GM21786 (cell line): ENCODE data around the gene EXTL1.

Experiments
- ATAC-seq: cut with Tn5 transposase; IDR thresholded peaks from one replicate; pipeline ENCODE4 v1.9.1; 2021; ENCODE audit not compliant: unreplicated experiment

The EXTL1 gene

DNA sequence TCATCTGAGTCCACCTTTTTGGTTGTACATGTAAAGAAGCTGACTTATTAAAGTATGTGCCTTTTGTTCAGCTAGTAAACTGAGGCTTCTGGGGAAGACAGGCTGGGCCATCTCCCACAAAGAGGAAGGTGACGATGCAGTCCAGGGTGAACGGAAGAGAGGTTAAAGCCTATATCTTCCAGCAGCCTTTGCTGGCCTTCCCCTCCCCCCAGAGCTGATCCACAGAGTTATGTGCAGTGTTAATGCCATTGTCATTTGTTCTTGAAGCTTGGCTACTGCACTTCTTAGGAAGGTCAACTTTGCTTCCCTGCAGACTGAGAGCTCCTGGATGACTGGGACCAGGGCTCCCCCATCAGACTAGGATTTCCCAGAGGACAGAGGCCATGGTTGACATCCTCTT, 22.2 kb downstream of the EXTL1 start:
- no peak for ATAC-seq

DNA sequence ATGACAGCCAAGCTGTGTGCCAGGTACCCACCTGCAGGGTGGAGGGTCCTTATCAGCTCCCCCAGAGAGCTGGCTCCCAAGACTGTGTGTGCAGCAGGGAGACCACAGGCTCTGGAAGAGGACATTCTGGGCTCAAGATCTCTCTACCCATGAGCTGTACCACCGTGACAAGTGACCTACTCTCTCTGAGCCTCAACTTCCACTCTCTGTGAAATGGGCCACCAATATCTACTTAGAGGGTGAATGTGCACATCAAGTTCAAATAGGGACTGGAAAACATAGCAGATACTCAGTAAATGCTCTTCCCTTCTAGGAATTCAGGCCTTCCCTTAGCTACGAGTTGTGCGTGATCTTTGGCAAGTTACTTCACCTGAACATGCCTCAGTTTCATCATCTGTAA, 22.8 kb downstream of the EXTL1 start:
- no peak for ATAC-seq

DNA sequence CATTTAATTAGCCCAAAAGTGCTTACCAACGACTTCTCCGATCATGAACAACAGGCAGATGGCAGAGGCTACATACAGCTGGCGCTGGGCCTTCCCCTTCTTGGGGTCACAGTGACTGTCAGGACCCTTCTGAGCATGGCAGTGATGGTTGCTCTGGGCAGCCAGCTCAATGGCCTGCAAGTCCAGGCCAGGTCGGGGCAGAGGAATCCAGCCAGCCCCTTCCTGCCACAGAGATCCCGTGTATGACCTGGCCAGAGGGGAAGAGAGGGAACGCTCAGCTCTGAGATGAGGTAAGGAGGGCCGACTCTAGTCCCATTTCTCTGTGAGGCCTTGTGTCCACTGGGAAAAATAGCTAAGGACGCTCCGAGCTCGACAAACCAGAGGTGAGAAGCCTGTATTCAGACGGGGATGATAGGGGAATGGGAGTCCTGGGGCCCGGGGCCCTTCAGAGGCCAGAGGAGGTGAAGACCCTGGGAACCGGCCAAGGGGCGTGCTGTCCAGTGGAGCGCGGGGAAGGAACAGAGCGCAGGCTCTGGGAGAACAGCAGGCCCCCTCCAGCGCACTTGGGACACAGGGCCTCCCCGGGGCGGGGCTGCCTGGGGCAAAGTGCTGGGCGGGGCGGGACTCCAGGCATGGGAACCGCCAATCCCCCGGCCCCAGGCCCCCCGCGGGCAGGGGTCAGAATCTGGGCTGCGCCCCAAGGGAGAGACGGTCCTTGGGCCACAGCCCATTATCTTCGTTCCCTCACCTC, 23.6 kb downstream of the EXTL1 start:
- no peak for ATAC-seq

DNA sequence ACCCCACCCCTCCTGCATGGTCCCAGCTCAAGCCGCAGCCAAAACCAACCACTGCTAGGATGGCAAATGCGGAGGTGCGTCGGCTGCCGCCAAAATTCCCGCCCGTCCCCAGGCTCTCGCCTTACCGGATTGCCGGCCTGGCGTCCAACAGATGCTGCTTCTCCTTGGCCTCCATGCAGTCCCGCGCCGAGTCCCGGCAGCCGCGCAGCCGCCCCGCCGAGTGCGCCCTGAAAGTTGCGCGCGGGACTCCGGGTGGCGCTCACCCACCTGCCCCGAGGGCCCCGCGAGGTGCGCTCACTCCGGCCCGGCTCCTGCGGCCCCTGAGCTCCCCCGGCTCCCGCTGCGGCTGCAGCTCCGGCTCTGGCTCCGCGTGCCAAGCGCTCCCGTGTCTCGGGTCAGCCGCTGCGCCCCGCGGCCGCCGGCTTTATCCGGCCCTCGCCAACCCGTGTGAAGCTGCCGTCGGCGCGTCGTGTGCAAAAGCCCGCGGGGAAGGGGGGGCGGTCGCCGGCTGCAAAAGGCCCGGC, 24.2 kb downstream of the EXTL1 start, which contains the start of gene SLC30A2:
SLC30A2 (minus strand) TSS at position 397 of the 524 bp plus-strand sequence; CDS start at position 175, 222 bp downstream.
- ATAC-seq, result no peak

DNA sequence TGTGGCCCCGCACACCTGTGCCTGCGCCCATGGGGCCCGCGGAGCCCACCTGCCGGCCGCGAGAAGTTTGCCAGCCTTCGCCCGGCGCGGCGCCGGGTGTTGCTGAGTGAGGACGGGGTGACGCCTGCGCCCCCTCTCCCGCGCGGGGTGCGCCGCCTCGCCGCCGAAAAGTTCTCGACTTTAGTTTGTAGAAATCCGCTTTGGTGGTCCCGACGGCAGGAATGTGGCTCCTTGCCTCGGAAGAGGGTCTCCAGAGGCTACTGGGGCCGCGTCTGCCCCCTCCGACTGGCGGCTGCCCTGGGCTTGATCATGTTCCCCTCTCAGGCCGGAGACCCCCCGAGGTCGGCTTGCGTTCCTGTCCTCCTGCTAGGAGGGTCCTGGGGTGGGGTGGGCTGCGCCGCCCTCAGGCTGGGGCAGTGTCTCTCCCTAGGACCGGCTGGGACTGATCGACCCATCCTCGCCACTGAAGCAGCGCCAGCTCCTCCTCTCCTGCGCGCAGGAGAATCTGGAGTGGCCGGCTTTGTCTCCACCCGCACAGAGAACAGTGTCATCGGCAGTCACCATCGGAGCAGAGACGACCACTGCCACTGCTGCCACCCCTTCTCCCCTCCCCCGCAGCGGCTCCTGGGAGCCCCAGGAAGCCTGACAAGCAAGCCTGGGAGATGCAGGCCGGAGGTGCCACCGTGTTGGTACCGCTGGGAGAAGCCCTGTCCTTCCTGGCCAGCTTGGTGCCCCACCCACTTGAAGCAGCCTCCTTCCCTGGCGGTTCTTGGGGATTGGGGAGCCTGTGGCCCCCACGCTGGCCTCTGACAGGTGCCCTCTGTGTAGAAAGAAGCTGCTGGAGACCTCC, 24.9 kb downstream of the EXTL1 start:
- ATAC-seq, result no peak

DNA sequence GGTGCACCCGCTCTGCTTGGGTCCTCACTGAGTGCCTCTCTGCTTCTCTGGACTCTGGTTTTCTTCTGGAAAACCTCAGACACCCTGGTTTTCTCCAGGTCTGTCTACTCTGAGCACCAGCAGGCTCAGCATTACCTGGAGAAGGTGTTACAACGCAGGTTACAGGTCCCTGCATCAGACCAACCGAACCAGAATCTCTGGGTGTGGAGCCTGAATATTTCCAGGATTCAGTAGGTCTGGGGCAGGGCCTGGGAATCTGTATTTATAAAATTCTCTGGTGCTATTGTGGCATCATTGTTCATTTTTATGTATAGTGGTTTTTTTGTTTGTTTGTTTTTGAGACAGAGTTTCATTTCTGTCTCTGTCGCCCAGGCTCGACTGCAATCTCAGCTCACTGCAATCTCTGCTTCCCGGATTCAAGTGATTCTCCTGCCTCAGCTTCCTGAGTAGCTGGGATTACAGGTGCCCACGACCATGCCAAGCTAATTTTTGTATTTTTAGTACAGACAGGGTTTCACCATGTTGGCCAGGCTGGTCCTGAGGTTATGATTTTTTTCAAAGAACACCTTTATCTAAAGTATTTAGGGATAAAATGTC, 25.8 kb downstream of the EXTL1 start:
- no peak for ATAC-seq

DNA sequence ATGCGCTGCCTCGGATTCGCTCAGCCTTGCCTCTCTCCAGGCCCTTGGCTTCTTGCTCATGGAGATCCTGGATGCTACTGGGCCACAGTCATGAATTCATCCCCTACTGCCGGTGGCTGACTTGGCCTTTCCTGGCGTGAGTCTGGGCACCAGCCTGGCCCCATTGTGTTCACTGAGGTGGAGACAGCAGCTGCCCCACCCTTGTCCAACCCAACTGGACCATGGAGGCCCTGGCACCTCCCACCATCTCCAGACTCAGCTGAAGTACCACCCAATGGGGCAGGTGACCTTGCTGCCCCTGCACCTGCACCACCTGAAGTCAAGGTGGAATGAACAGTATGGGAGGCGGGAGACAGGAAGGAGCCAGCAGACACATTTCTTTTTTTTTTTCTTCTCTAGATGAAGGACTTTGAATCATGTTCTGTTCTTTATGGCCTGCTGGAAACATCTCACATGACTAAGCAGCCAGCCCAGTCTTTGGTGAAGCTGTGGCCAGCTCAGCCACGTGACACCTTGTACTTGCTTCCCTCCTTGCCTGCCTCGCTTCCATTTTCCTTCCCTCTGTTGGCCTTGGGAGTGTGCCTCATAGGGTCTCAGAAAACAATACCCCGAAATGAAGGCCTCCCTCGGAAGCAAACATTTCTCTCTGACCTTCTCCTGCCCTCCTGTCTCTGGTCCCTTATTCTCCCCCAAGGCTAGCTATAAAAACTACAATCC, 28.1 kb downstream of the EXTL1 start:
- ATAC-seq, result no peak

DNA sequence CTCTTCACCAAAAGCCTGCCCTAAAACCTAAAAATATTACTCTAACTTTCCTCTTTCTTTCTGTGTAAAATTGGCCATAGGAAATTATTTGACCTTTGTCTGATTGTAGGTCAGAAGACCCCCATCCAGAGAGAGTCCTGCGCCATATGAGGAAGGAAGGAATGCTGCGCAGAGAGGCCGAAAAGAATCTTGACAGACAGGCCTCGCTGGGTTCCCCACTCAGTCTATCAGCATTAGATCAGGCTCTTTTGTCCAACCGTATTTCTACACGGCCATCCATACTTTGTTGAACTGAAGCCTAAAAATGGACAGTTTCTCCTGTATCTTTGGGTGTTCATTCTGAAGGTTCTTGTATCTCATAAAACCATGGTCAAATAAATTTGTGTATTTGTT, 28.7 kb downstream of the EXTL1 start:
- no peak for ATAC-seq

DNA sequence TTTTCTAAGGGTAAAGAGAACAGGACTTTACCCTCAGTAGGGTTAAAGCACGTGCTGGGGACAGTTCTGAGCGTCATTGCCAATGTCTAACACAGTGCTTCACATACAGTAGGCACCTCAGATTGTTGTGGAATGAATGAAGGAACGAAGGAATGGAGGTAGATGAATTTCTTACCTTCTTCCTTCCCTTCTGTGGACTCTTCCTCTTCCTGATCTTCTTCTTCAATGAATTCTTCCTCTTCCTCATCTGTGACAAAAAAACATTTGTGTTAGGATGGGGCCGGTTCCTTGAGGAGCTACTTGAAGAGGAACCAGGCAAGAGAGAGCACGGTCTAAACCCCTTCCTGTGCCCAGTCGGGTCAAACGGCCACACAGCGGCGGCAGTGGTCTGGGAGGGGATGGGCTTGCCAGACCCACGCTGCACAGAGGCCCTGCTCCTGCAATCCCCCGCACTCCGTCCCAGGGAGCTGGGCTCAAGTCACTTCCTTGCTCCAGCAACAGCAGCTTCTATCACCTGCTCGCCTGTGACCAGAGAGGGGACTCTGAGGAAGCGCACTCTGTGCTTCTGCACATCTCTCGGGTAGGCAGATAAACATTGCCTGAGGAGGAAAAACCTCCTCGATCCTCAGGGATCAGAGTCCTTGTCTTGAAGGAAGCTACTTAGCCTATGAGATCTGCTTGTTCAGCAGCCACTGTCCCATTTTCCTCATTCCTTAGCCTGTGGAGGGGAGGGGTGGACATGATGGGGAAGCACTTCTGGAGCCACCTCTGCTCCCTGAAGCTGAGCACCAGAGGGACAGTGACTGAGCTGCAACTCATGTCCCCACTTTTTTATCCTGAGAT, 32.4 kb downstream of the EXTL1 start:
- ATAC-seq, result no peak

DNA sequence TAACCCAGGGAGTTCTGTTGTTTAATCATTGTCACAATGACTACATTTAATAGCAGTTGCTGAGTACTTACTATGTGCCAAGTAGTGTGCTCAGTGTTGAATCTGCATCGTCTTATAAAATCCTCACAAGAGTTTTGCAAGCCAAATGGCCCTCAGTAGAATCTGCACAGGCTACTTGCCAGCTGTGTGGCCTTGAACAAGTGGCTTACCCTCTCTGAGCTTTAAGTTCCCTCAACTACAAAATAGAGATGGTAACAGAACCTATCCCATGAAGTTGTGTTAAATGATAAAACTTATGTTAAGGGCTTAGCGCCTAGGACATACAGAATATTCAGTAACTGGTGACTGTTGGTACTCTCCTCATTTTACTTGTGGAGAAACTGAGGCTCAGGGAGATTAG, 33.5 kb downstream of the EXTL1 start:
- no peak for ATAC-seq

DNA sequence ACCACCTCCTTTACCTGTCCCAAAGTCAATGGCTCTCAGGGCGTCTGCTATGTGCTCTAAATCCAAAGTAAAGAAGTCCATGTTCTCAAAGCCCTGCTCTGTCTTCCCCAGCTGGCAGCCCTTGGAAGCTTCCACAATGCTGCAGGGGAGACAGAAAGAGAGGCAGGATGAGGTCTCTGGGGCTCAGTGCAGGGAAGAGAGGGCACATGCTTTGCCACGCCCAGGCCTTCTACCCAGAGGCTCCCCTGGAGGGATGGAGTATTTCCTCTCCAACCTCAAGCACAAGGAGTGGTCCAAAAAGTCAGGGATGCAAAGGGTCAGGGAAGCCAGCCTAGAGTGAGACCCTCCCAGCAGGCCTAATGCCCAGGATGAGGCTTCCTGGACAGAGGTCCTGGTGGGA, 35.6 kb downstream of the EXTL1 start:
- no peak for ATAC-seq

DNA sequence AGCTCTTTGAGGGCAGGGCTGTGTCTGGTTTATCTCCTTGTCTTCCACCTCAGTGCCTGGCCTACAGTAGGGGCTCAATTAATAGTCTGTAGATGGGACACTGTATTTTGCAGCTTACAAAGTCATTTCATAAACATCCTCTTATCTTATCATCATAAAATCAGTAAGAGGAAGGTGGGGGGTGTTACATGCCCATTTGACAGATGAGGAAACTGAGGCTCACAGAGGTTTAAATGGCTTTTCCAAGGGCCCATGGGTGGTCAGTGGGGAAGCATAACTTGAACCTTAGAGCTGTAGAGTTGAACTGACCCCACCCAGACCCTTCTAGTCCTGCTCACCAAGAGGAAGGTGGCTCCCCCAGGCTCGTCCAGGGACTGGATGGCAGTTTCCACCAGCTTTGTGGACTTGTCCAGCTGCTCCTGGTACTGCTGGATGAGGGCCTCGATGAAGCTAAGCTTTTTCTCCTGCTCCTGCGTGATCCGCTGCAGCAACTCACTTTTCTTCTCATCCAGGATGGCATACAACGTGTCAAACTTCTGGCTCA, 36.5 kb downstream of the EXTL1 start:
- no peak for ATAC-seq

DNA sequence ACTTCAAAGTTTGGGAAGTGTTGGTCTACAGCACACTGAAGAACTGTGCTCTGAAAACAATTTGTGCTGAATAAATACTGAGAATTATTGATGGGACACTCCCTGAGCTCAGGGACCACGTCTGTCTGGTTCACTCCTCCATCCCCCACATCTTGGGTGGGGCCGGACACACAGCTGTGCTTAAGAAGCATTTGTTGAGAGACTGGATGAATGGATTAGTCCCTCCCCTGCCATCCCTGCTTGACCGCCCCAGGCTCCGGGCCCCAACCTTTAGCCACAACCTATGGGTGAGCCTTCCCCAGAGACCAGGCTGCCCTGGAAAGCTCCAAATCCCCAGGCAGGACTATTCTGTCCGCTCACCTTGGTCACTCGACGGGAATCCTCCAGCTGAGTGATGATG, 38.3 kb downstream of the EXTL1 start:
- ATAC-seq, result no peak

DNA sequence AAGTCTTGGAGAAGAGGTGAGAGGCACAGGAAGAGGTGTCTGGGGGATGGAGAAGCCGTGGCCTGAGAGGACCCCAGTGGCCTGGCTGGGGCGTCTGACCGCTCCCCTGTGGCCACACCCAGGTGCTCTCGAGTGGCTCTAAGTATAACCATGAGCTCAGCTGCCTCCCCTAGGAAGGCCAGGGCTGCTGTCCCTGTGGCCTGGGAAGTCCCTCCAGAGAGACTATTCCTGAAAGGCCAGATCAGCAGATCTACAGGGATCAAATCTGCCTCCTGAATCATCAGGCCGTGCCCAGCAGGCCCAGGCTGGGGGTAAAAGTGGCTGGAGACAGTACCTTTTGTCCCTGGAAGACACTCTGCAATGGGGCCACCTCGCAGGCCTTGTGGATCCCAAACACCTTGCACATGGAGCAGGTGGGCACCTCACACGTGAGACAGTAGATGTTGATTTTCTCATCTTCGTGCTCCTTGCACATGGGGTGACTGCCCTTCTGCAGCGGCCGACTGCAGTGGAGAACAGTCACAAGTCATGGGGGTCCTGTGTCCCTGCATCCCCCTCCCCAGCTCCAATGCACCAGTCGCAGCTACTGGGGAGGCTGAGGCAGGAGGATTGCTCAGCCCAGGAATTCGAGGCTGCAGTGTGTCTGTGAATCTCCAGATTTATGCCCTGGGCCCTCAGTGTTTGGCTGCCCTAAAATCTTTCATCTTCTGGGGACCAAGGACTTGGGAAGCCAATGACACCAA, 39.4 kb downstream of the EXTL1 start:
- ATAC-seq, result no peak

DNA sequence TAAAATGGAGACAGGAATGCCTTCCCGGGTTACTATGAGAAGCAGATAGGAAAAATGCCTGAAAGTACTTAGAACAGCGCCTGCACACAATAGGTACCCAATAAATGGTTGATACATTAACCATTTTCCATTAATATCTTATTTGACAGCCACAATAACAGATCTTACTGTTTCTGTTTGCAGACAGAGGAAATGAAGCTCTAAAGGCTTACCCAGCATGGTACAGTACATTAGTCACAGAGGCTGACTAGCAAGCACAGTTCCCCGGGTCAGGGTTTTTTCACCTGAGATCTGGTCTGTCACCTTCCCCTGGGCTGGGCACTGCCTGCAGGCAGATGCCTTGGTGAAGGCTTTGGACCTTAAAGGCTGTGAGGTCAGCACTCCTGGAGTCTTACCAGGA, 43.0 kb downstream of the EXTL1 start:
- no peak for ATAC-seq

DNA sequence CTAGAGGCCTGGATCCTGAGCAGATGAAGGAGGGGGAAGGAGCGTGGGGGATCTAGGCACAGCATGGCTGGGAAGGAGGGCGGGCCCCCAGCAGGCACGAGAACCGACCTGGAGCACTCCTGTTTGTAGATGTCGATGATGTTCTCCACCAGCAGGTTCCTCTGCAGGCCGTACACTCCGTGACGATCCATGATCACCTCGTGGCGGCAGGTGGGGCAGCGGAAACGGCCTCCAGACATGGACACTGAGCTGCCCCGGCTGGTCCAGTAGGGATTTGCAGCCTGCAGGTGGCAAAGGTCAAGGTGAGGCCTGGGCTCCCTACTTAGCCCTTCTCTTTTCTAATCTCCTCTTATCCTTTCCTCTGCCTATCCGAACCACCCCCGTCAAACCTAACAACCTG, 44.6 kb downstream of the EXTL1 start:
- ATAC-seq, result no peak

DNA sequence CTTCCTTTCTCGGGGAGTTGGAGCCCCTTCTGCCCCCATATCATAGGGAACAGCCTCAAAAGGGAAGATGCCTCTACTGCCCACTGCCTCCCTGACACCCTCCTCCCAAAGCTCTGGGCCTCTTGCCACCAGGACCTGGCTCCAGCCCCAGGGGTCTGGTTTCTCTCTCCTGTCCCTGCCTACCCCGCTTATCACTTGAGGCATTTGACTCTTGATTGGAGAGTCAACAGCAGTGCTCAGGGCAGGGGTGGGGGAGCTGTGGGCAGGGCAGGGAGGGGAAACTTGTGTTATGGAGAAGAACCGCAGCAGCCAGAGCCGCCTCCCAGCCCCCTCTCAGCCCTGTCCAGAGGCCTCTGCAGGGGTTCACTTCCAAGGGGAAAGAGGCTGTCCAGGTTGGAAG, 45.3 kb downstream of the EXTL1 start:
- no peak for ATAC-seq

DNA sequence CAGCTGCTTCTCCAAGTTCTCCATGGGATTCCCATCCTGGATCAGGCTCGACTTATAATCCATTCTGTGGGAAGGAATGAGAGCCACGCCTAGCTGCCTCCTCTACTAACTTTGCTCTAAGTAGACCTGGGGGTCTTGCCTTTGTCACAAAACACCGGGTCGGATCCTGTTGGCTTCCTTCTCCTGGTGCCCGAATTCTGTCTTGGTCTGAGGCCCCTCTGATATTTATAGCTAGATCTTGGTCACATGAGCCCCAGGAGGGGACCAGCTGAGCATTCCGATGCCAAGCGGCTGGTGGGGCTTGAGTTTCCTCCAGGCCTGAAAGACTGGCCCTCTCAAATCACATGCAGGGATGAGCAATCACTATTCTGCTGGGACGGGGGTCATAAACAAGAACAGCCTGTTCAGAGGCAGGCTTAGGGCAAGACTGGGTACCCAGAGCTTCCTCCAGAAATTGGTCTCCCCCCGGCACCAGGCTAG, 45.9 kb downstream of the EXTL1 start, which contains the start of gene TRIM63:
TRIM63 (minus strand) TSS at position 199 of the 480 bp plus-strand sequence; CDS start at position 63, 136 bp downstream.
- no peak for ATAC-seq

DNA sequence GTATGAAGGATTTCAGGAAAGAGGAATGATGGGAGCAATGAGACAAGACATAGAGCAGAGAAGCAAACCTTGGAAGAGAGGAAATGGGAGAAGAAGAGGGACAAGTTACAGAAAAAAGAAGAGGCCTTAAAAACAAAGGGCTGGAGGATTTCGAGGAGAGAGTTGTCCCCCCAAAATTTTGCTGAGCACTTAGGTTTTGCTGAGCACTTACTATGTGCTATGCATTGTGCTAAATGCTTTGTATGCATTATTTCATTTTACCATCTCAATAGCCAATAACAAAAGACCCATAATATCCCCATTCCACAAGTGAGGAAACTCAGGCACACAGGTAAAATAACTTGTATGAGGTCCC, 48.3 kb downstream of the EXTL1 start:
- no peak for ATAC-seq
